Stimulated activated CD4-positive, alpha-beta T cell treated with anti-CD3 and anti-CD28 coated beads, Interleukin-15, amount 100 ng/mL, for 48 hours (primary cell): ENCODE results near the gene PTPRK.

Source experiments
- DNase-seq, 2 donors: peaks; one replicate each; pipeline ENCODE4 v3.0.0-alpha.2; 2020; ENCODE audit warnings: low read depth in 2 of 2

The PTPRK gene

GRCh38 chr6:128024969-128025368 lies 495.4 kb downstream of the PTPRK start:
- DNase-seq: no peak

GRCh38 chr6:128024046-128024445 lies 496.4 kb downstream of the PTPRK start:
- DNase-seq: no peak

- DNase-seq: no peak
Observed at GRCh38 chr6:128018821-128019220, 501.6 kb downstream of the PTPRK start.

- no peak for DNase-seq
Observed at GRCh38 chr6:128017288-128017687, 503.1 kb downstream of the PTPRK start.

- no peak for DNase-seq
Observed at GRCh38 chr6:128007658-128008057, 512.7 kb downstream of the PTPRK start.

GRCh38 chr6:128005009-128005408 lies 515.4 kb downstream of the PTPRK start:
- DNase-seq: no peak

GRCh38 chr6:128000363-128000762 lies 520.0 kb downstream of the PTPRK start:
- DNase-seq: no peak

GRCh38 chr6:127998985-127999384 lies 521.4 kb downstream of the PTPRK start:
- DNase-seq: no peak

GRCh38 chr6:127997496-127998164 lies 522.8 kb downstream of the PTPRK start:
- no peak for DNase-seq

GRCh38 chr6:127996925-127997324 lies 523.5 kb downstream of the PTPRK start:
- no peak for DNase-seq

GRCh38 chr6:127992144-127992543 lies 528.3 kb downstream of the PTPRK start:
- no peak for DNase-seq

- no peak for DNase-seq
Observed at GRCh38 chr6:127990074-127990473, 530.3 kb downstream of the PTPRK start.

- no peak for DNase-seq
Observed at GRCh38 chr6:127980996-127981395, 539.4 kb downstream of the PTPRK start.

GRCh38 chr6:127978185-127978584 lies 542.2 kb downstream of the PTPRK start:
- peak in 1 of 2 donors; percentile 3 for DNase-seq

- DNase-seq: no peak
Observed at GRCh38 chr6:127976796-127977195, 543.6 kb downstream of the PTPRK start.

- DNase-seq: no peak
Observed at GRCh38 chr6:127976111-127976510, 544.3 kb downstream of the PTPRK start.

- peak; percentile 11 to 33 for DNase-seq
Observed at GRCh38 chr6:127972815-127973214, 547.6 kb downstream of the PTPRK start.

- DNase-seq: peak; percentile 17 to 19
Observed at GRCh38 chr6:127971945-127972391, 548.4 kb downstream of the PTPRK start.

GRCh38 chr6:127971386-127971785 lies 549.0 kb downstream of the PTPRK start:
- no peak for DNase-seq

GRCh38 chr6:127969701-127970100 lies 550.7 kb downstream of the PTPRK start:
- DNase-seq: no peak

GRCh38 chr6:127968394-127968793 lies 552.0 kb downstream of the PTPRK start:
- no peak for DNase-seq

- DNase-seq: no peak
Observed at GRCh38 chr6:127967708-127968107, 552.7 kb downstream of the PTPRK start.

GRCh38 chr6:127966616-127967015 lies 553.8 kb downstream of the PTPRK start:
- DNase-seq: no peak

GRCh38 chr6:127963495-127963894 lies 556.9 kb downstream of the PTPRK start:
- no peak for DNase-seq
